Testis (tissue), 3 donors: ENCODE measurements around the gene TMEM63B. TPM values are rescaled to one million over a fixed set of nuclear protein-coding genes. Genes with fewer than 3 reads are reported as not detected.

Experiments
- DNase-seq: peaks from one replicate; pipeline ENCODE4 v3.0.0-alpha.2; 2019
- H3K27ac ChIP-seq, 2 donors: fragments of 200-600 bp; sonication (generic); one replicate each; pipeline ENCODE4 v1.5.1; 2019
- H3K27me3 ChIP-seq: fragments of 200-600 bp; sonication (generic); one replicate; pipeline ENCODE4 v1.5.1; 2019
- H3K36me3 ChIP-seq: fragments of 200-600 bp; sonication (generic); one replicate; pipeline ENCODE4 v1.5.1; 2017; ENCODE audit warnings: low read depth; ENCODE audit errors: missing control alignments
- H3K4me1 ChIP-seq: fragments of 200-600 bp; sonication (generic); one replicate; pipeline ENCODE4 v1.5.1; 2019
- H3K4me3 ChIP-seq, 2 donors: fragments of 200-600 bp; sonication (generic); one replicate each; pipeline ENCODE4 v1.5.1; 2017 to 2019
- H3K9me3 ChIP-seq: fragments of 200-600 bp; sonication (generic); one replicate; pipeline ENCODE4 v1.5.1; 2017
- POLR2A ChIP-seq: fragments of 450-650 bp; IDR thresholded peaks from one replicate; pipeline ENCODE4 v1.6.1; 2017; ENCODE audit warnings: antibody characterized with exemption, mild to moderate bottlenecking, moderate library complexity
- WGBS, 2 donors: methylation state at CpG; one replicate each; pipeline ENCODE4 v1.1.5; 2018; 5-methylcytosine and 5-hydroxymethylcytosine counted together
- intact Hi-C: fragments of 100-400 bp; cut with DNase I; formaldehyde crosslinking; loops from one replicate; pipeline ENCODE4 v1.15.1; 2023; ENCODE audit warnings: low total_unique reads
- polyA plus RNA-seq: library from polyadenylated mRNA; stranded (reverse); fragments of 350-450 nt; fragmentation: Illumina TruSeq; extraction: RNeasy Lipid Tissue Mini Kit (QIAGEN cat#74804); gene quantifications from one replicate; pipeline ENCODE4 v1.2.3, GENCODE V29; 2014; ENCODE audit warnings: low read depth, low replicate concordance; ENCODE audit not compliant: insufficient read depth
- total RNA-seq, 2 donors: library from RNA; depleted of rRNA; stranded (reverse); fragments of >200 nt; gene quantifications; one replicate each; pipeline ENCODE4 v1.2.3, GENCODE V29; 2016
- TF ChIP-seq, protein P1 (sequence below), 3 experiments: fragments of 450-650 bp in 2 of 3; fragments of 200-600 bp in 1 of 3; sonication (generic) in 1 of 3; IDR thresholded peaks; one replicate each; pipeline ENCODE4 v1.5.1; 2016 to 2019; ENCODE audit warnings: antibody characterized with exemption in 3 of 3, mild to moderate bottlenecking in 2 of 3, moderate library complexity in 1 of 3

The TMEM63B gene
- total and polyA plus RNA-seq, 3 donors from 2014 or later: 79.0 to 170 (median 139) TPM

DNA sequence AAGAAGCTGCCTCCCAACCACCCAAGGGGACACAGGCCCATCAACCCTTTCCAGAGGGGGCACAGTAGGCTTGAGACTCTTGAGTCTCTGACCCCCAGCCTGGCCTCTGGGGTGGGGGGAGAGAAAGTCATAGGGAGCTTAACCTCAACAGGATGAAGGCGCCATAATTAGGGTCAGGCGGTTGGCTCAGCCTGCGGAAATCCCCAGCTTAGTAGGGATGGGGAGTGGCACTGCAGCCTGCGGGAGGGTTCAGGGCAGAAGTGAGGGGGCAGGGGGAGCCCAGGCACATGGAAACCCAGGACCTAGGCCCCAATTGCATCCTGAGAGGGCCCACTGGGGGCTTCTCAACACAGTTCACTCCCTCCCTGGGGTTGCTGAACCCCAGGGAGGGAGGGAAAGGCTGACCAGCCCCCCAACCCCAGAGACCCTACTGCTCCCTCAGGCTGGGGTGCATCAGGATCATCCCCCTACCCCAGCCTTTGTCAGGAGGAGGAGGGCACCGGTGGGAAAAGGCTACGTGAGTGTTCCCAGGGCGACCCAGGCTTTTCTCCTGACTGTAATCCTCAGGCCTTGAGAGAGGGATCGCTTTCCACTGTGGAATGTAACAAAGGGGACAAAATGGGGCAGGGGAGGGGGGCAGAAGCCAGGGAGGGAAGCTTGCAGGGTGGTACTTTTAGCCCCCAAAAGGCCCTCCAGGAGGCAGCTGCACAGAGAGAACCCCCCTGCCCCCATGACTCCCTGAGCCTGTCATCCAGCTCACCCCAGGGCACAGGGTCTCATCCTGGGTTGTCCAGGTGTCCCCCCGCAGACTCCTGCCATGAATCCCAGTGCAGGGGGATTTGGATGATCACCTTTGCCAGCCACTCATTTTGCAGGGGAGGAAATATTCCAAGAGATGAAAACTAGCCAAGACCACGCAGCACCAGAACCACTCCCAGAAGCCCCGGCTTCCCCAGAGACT lies 46.5 kb upstream of the TMEM63B start:
- no peak for TF ChIP-seq POLR2A
- TF ChIP-seq, protein P1, sequence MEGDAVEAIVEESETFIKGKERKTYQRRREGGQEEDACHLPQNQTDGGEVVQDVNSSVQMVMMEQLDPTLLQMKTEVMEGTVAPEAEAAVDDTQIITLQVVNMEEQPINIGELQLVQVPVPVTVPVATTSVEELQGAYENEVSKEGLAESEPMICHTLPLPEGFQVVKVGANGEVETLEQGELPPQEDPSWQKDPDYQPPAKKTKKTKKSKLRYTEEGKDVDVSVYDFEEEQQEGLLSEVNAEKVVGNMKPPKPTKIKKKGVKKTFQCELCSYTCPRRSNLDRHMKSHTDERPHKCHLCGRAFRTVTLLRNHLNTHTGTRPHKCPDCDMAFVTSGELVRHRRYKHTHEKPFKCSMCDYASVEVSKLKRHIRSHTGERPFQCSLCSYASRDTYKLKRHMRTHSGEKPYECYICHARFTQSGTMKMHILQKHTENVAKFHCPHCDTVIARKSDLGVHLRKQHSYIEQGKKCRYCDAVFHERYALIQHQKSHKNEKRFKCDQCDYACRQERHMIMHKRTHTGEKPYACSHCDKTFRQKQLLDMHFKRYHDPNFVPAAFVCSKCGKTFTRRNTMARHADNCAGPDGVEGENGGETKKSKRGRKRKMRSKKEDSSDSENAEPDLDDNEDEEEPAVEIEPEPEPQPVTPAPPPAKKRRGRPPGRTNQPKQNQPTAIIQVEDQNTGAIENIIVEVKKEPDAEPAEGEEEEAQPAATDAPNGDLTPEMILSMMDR (IDR thresholded peaks at IDR 0.05): no peak

DNA sequence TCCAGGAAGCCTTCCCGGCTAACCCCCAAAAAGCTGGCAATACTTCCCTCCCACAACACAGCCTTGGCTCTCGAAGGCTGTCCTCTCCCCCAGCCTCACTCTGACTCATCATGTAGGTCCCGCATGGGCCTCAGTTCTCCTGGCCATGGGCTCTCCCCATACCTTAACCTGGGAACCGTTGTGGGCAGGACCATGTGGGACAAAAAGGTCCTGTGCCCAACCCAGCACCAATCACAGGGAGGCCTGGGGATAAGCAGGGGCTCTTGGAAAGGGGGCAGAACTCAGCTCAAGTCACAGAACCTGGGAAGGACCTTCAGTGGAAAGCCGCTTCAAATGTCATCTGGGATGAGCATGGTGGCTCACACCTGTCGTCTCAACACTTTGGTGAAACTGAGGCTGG lies 45.6 kb upstream of the TMEM63B start:
- intact Hi-C loops: no loop called here
- Histone ChIP-seq H3K4me3 (no peak overlapping the region), H3K4me1 (peaks cover 3% of the 10 kb centered on the region), H3K27ac (no peak overlapping the region), H3K27me3 (no peaks in the 10 kb centered on the region), H3K36me3 (no peaks in the 10 kb centered on the region), H3K9me3 (no peaks in the 10 kb centered on the region)
- 89 to 97% methylated on average over 2 to 6 of the region's 6 CpGs for WGBS, 2 donors
- DNase-seq: no peak
- TF ChIP-seq POLR2A: no peak
- TF ChIP-seq, protein P1 (IDR thresholded peaks at IDR 0.05): no peak

More for the DNA sequence above, 46.5 kb upstream of the TMEM63B start:
- H3K4me3 ChIP-seq: no peak overlapping the region
- H3K27me3 ChIP-seq: no peaks in the 10 kb centered on the region
- H3K36me3 ChIP-seq: no peaks in the 10 kb centered on the region
- WGBS, 2 donors: 77 to 85% methylated on average over 4 to 11 of the region's 11 CpGs
- intact Hi-C loops: no loop called here
- H3K9me3 ChIP-seq: no peaks in the 10 kb centered on the region
- no peak for DNase-seq
- no peak overlapping the region for H3K27ac ChIP-seq
- H3K4me1 ChIP-seq: peaks cover 4% of the 10 kb centered on the region

DNA sequence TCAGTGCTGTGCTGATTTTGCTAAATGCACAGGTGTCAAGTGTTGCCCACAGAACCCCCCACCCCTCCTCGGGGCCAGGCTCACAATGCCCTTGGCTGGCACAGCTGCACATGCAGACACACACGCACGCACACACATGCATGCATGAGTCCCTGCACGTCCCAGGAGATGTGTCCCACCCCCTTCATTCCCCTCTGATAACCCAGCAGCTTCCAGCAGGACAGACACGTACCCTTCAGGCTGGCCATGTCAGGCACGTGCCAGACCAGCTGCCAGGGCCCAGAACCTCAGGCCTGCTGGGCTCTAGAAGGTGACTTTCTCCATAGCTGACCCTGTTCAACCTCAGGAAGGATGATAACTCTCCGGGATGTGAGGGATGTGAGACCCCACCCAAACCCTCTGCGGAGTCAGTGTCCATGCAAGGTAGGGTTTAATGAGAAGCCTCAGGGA lies 44.5 kb upstream of the TMEM63B start:
- TF ChIP-seq POLR2A: no peak
- TF ChIP-seq, protein P1 (IDR thresholded peaks at IDR 0.05): no peak
- Histone ChIP-seq H3K27me3 (no peaks in the 10 kb centered on the region), H3K27ac (no peak overlapping the region), H3K36me3 (no peaks in the 10 kb centered on the region), H3K4me1 (no peaks in the 10 kb centered on the region), H3K9me3 (no peaks in the 10 kb centered on the region), H3K4me3 (no peak overlapping the region)
- no peak for DNase-seq
- intact Hi-C loops: no loop called here
- 75 to 86% methylated on average over 7 to 8 of the region's 8 CpGs for WGBS, 2 donors

DNA sequence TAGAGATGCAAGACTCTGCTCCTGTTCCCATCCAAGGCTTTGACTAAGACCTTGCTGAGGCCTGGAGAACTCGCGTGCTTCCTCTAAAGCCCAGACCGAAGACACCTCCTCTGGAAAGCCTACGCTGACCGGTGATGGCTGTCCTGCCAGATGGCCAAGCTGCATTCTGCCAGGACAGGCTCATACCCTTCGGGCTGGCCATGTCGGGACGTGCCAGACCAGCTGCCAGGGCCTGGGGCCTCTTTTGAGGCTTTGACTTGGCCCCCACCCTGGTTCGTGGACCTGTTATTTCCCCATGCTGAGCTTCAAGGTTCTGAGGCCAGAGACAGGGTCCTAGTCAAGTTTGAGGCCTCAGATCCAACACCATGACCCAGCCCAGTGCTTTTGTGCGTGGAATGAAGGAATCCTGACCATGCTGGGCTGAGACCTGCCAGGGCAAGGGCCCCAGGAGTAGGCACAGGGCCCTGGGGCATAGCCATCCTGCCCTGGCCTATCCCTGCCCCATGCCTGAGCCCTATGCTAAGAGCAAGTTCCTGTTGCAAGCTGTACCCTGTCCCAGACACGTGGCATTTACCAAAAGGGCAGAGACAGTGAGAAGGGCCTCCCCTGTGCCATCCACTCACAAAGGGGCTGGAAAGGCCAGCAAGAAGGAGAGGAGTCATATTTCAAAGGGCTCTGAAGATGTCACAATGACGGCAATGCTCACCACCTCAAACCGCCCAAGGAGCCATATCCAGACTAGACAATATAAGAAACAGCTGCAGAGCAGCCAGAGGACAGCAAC lies 42.9 kb upstream of the TMEM63B start:
- WGBS, 2 donors: 88 to 91% methylated on average over 3 to 13 of the region's 13 CpGs
- no peak for DNase-seq
- intact Hi-C loops: no loop called here

More for the DNA sequence above, 42.9 kb upstream of the TMEM63B start:
- H3K4me3 ChIP-seq: no peak overlapping the region
- H3K4me1 ChIP-seq: no peaks in the 10 kb centered on the region
- no peaks in the 10 kb centered on the region for H3K36me3 ChIP-seq
- no peaks in the 10 kb centered on the region for H3K9me3 ChIP-seq
- no peaks in the 10 kb centered on the region for H3K27me3 ChIP-seq
- TF ChIP-seq, protein P1 (IDR thresholded peaks at IDR 0.05): no peak
- H3K27ac ChIP-seq: no peak overlapping the region
